Activated B cell treated with CpG ODN at 0.5 μM for 24 hours (primary cell): ENCODE results near the gene FANK1. TPM values are rescaled to one million over a fixed set of nuclear protein-coding genes. Genes with fewer than 3 reads are reported as not detected.
"Not testable (repeated sequence)": the region's sequence is repeated elsewhere in the genome, so short reads cannot be mapped to it uniquely, and the experiment has no call there.

Source experiments
- ATAC-seq: fragments of 200-7000 bp; cut with Tn5 transposase; one replicate; pipeline ENCODE4 v1.10.0; 2021; ENCODE audit warnings: low read depth, mild to moderate bottlenecking, moderate library complexity
- CTCF ChIA-PET: fragments of 350-600 bp; sonication (Branson Sonifier 250); formaldehyde crosslinking; loops from one replicate; lab custom pipeline; 2021; ENCODE audit warnings: antibody characterized with exemption; lab: Charles Lee
- POLR2A ChIA-PET: fragments of 350-600 bp; sonication (Branson Sonifier 250); formaldehyde crosslinking; loops from one replicate; lab custom pipeline; 2021; ENCODE audit warnings: antibody characterized with exemption; lab: Charles Lee
- DNase-seq: peaks from one replicate; pipeline ENCODE4 v3.0.0; 2022
- H3K27ac Mint-ChIP-seq: one replicate; pipeline ENCODE4 v1.8.0; 2020; ENCODE audit warnings: mixed read lengths
- H3K27me3 Mint-ChIP-seq: one replicate; pipeline ENCODE4 v1.8.0; 2021; ENCODE audit warnings: mixed read lengths
- H3K36me3 Mint-ChIP-seq: one replicate; pipeline ENCODE4 v1.8.0; 2021; ENCODE audit warnings: low read depth, mixed read lengths
- H3K4me1 Mint-ChIP-seq: one replicate; pipeline ENCODE4 v1.8.0; 2021; ENCODE audit warnings: mixed read lengths
- H3K4me3 Mint-ChIP-seq: one replicate; pipeline ENCODE4 v1.8.0; 2020; ENCODE audit warnings: mild to moderate bottlenecking, mixed read lengths
- H3K9me3 Mint-ChIP-seq: one replicate; pipeline ENCODE4 v1.8.0; 2020; ENCODE audit warnings: mixed read lengths
- intact Hi-C: fragments of 100-400 bp; cut with micrococcal nuclease; formaldehyde crosslinking; loops from one replicate; pipeline ENCODE4 v1.15.1; 2024
- total RNA-seq: library from RNA; stranded (reverse); gene quantifications from 2 replicates; pipeline ENCODE4 v1.2.3, GENCODE V29; 2022
- TF ChIP-seq, protein P1 (sequence below): fragments of 200-600 bp; IDR thresholded peaks from one replicate; pipeline ENCODE4 v1.8.0; 2022; ENCODE audit warnings: antibody characterized with exemption, mild to moderate bottlenecking

The FANK1 gene
- total RNA-seq, 1 donor from 2014 or later: 0.42 TPM

DNA sequence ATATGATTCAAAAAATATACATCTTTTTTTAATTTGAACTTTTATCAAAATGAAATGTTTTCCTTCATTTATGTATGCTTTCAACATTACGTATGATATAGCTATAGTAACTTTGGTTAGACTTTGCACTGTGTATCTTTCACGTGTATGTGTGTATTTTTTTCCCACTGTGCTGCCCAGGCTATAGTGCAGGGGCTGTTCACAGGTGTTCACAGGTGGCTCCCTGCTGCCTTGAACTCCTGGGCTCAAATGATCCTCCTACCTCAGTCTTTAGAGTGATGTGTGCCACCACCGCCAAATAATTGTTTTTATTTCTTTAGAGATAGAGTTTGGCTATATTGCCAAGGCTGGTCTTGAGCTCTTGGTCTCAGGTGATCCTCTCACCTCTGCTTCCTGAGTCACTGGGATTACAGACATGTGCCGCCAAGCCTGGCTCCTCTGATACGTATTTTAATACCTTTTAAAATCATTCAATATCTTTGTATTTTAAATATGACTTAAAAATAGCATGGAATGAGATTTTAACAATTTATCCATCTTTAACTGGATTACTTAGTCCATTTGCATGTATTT is 29.0 kb downstream of the FANK1 start:
- no peaks in the 10 kb centered on the region for H3K9me3 Mint-ChIP-seq
- DNase-seq (no peak), ATAC-seq (no peak)
- H3K4me3 Mint-ChIP-seq: no peak overlapping the region
- H3K4me1 Mint-ChIP-seq: no peaks in the 10 kb centered on the region
- intact Hi-C loops: no loop called here
- no peaks in the 10 kb centered on the region for H3K36me3 Mint-ChIP-seq
- ChIA-PET CTCF (no interaction called here), POLR2A (no interaction called here)
- TF ChIP-seq, protein P1, sequence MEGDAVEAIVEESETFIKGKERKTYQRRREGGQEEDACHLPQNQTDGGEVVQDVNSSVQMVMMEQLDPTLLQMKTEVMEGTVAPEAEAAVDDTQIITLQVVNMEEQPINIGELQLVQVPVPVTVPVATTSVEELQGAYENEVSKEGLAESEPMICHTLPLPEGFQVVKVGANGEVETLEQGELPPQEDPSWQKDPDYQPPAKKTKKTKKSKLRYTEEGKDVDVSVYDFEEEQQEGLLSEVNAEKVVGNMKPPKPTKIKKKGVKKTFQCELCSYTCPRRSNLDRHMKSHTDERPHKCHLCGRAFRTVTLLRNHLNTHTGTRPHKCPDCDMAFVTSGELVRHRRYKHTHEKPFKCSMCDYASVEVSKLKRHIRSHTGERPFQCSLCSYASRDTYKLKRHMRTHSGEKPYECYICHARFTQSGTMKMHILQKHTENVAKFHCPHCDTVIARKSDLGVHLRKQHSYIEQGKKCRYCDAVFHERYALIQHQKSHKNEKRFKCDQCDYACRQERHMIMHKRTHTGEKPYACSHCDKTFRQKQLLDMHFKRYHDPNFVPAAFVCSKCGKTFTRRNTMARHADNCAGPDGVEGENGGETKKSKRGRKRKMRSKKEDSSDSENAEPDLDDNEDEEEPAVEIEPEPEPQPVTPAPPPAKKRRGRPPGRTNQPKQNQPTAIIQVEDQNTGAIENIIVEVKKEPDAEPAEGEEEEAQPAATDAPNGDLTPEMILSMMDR: no peak
- H3K27ac Mint-ChIP-seq: no peak overlapping the region
- peaks cover 2% of the 10 kb centered on the region for H3K27me3 Mint-ChIP-seq

DNA sequence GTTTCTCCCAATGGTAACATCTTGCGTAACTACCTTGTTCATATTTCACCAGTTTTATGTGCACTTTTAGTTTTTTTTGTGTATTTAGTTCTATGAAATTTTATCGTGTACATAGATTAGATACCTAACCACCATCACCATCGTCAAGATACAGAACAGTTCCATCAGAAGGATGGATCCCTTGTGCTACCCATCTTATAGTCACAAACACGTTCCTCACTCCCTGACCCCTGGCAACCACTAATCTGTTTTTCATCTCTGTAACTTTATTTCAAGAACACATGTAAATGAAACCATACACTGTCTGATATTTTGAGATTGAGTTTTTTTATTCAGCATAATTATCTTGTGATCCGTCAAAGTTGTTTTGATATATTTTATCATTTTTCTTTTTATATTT is 29.9 kb downstream of the FANK1 start:
- no peaks in the 10 kb centered on the region for H3K9me3 Mint-ChIP-seq
- H3K27me3 Mint-ChIP-seq: peaks cover 2% of the 10 kb centered on the region
- no peaks in the 10 kb centered on the region for H3K4me1 Mint-ChIP-seq
- TF ChIP-seq, protein P1: no peak
- no peak overlapping the region for H3K4me3 Mint-ChIP-seq
- H3K36me3 Mint-ChIP-seq: no peaks in the 10 kb centered on the region
- POLR2A ChIA-PET: no interaction called here
- intact Hi-C loops: no loop called here
- DNase-seq (no peak), ATAC-seq (no peak)
- CTCF ChIA-PET: no interaction called here
- H3K27ac Mint-ChIP-seq: no peak overlapping the region

DNA sequence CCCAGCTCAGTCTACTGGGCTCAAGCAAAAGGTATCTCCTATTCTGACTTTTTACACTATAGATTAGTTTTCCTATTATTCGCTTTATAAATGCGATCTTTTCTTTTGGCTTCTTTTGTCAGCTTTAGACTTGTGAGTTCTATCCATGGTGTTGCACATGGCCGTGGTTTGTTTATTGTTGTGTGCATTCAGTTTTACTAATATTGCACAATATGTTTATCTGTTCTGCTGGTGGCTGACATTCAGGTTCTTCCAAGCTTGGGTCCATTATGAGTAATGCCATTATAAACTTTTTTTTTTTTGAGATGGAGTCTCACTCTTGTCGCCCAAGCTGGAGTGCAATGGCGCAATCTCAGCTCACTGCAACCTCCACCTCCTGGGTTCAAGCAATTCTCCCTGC is 30.9 kb downstream of the FANK1 start:
- H3K4me1 Mint-ChIP-seq, H3K27me3 Mint-ChIP-seq, ATAC-seq, H3K36me3 Mint-ChIP-seq, CTCF ChIA-PET, H3K27ac Mint-ChIP-seq, intact Hi-C loops, H3K4me3 Mint-ChIP-seq, DNase-seq, POLR2A ChIA-PET, H3K9me3 Mint-ChIP-seq: not testable (repeated sequence)

DNA sequence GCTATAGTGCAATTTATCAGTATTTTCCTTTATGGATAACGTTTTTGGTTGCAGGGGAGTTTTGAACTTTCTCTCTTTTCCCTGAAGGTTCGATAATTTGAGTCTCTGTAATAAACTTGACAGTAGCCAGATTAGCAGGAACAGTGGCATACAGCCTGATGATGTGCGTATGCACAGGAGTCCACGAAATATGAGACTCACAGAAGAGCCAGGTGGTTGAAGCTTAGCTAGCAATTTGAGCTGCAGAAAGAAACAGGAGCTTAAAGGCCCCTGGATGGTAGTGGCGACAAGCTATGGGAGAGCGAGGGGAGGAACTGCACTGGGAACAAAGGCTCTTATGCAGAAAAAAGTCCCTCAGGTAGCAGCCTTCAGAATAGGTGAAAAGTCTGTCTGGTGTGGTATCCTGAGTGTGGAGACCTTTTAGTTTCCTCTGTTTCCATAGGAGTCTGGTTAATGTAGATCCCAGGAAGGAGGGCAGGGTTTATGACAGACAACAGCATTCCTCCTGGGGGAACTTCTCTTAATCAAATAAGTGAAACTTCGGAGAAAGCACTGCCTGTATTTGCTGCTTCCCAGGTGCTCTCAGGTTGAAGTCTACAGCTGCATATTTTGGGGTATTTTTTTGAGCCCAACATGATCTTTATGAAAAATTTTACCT is 32.7 kb downstream of the FANK1 start:
- Mint-ChIP-seq H3K36me3 (no peaks in the 10 kb centered on the region), H3K4me3 (no peak overlapping the region), H3K27me3 (peaks cover 9% of the 10 kb centered on the region), H3K27ac (no peak overlapping the region), H3K4me1 (no peaks in the 10 kb centered on the region), H3K9me3 (no peaks in the 10 kb centered on the region)
- TF ChIP-seq, protein P1: no peak
- intact Hi-C loops: no loop called here
- CTCF ChIA-PET: no interaction called here
- DNase-seq (no peak), ATAC-seq (no peak)
- POLR2A ChIA-PET: no interaction called here

DNA sequence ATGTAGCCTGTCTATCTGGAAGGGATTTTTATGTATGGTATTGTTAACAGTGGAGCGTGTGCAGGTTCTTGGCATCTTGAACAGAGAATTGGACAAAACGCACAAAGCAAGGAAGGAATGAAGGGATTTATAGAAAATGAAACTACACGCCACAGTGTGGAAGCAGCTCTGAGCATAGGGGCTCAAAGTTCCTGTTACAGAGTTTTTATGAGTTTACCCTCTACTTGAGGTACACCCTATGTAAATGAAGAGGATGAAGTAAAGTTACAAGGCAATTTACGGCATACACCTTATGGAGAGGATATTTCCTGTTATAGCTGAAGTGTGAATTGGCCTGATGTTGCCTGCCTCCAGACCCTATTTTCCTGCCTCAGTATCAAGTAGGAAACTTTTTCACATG is 33.3 kb downstream of the FANK1 start:
- no peak overlapping the region for H3K4me3 Mint-ChIP-seq
- no peaks in the 10 kb centered on the region for H3K4me1 Mint-ChIP-seq
- H3K27me3 Mint-ChIP-seq: peaks cover 11% of the 10 kb centered on the region
- TF ChIP-seq, protein P1: no peak
- ATAC-seq (no peak), DNase-seq (no peak)
- POLR2A ChIA-PET: no interaction called here
- H3K9me3 Mint-ChIP-seq: no peaks in the 10 kb centered on the region
- H3K27ac Mint-ChIP-seq: no peak overlapping the region
- CTCF ChIA-PET: no interaction called here
- no peaks in the 10 kb centered on the region for H3K36me3 Mint-ChIP-seq
- intact Hi-C loops: no loop called here
